ENCODE measurements around the gene GOLGA5.

The GOLGA5 gene

DNA sequence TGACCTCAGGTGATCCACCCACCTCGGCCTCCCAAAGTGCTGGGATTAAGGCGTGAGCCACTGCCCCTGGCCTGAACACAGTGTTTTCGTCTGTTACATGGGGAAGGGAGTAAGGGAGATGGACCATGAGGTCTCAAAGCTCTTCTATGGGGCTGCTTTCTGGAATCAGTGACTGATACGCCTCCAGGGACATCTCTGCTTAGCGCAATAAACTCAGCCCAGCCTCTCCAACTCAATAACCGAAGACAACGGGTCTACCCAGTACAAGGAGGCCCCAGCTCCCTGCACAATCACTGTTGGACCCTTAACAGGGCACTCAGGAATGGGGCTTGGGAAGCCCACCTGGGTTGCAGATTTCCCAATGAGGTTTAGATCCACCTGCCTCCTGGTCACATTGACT is 86.2 kb downstream of the GOLGA5 start:
- H3K27ac ChIP-seq: no peak overlapping the region
- TF ChIP-seq, protein P1, sequence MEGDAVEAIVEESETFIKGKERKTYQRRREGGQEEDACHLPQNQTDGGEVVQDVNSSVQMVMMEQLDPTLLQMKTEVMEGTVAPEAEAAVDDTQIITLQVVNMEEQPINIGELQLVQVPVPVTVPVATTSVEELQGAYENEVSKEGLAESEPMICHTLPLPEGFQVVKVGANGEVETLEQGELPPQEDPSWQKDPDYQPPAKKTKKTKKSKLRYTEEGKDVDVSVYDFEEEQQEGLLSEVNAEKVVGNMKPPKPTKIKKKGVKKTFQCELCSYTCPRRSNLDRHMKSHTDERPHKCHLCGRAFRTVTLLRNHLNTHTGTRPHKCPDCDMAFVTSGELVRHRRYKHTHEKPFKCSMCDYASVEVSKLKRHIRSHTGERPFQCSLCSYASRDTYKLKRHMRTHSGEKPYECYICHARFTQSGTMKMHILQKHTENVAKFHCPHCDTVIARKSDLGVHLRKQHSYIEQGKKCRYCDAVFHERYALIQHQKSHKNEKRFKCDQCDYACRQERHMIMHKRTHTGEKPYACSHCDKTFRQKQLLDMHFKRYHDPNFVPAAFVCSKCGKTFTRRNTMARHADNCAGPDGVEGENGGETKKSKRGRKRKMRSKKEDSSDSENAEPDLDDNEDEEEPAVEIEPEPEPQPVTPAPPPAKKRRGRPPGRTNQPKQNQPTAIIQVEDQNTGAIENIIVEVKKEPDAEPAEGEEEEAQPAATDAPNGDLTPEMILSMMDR (conservative IDR thresholded peaks at IDR 0.05): no peak
- TF ChIP-seq ZFX (IDR thresholded peaks at IDR 0.05): no peak

GRCh38 chr14:92880851-92881250 is 86.7 kb downstream of the GOLGA5 start:
- no peak for TF ChIP-seq ZFX (IDR thresholded peaks at IDR 0.05)
- TF ChIP-seq, protein P1 (conservative IDR thresholded peaks at IDR 0.05): peak; percentile 77
- no peak overlapping the region for H3K27ac ChIP-seq

DNA sequence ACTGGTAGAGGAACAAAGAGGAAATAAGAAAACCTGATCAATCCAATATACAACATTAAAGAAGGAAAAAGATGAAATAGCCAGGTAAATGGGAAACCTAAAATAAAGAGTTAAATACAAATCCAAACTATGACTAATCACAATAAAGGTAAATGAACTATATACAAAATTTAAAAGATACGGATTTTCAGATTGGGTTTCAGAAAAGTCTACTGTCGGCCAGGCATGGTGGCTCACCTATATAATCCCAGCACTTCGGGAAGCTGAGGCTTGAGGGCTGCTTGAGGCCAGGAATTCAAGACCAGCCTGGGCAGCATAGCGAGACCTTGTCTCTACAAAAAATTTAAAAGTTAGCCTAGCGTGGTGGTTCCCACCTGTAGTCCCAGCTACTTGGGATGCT is 89.0 kb downstream of the GOLGA5 start:
- no peak overlapping the region for H3K27ac ChIP-seq
- TF ChIP-seq, protein P1 (conservative IDR thresholded peaks at IDR 0.05): no peak
- TF ChIP-seq ZFX (IDR thresholded peaks at IDR 0.05): no peak

GRCh38 chr14:92884410-92884809 is 90.3 kb downstream of the GOLGA5 start:
- TF ChIP-seq ZFX (IDR thresholded peaks at IDR 0.05): no peak
- TF ChIP-seq, protein P1 (conservative IDR thresholded peaks at IDR 0.05): no peak
- no peak overlapping the region for H3K27ac ChIP-seq

- no peak for TF ChIP-seq ZFX (IDR thresholded peaks at IDR 0.05)
- TF ChIP-seq, protein P1 (conservative IDR thresholded peaks at IDR 0.05): no peak
- no peak overlapping the region for H3K27ac ChIP-seq
These were observed 91.4 kb downstream of the GOLGA5 start for GRCh38 chr14:92885279-92886061.

GRCh38 chr14:92886337-92886736 is 92.2 kb downstream of the GOLGA5 start:
- no peak for TF ChIP-seq ZFX (IDR thresholded peaks at IDR 0.05)
- TF ChIP-seq, protein P1 (conservative IDR thresholded peaks at IDR 0.05): no peak
- H3K27ac ChIP-seq: no peak overlapping the region

GRCh38 chr14:92887157-92887556 is 93.1 kb downstream of the GOLGA5 start:
- TF ChIP-seq, protein P1 (conservative IDR thresholded peaks at IDR 0.05): no peak
- TF ChIP-seq ZFX (IDR thresholded peaks at IDR 0.05): no peak
- H3K27ac ChIP-seq: no peak overlapping the region
